ENCODE measurements around the gene TTC33.
"Not testable (repeated sequence)": the region's sequence is repeated elsewhere in the genome, so short reads cannot be mapped to it uniquely, and the experiment has no call there.

The TTC33 gene

DNA sequence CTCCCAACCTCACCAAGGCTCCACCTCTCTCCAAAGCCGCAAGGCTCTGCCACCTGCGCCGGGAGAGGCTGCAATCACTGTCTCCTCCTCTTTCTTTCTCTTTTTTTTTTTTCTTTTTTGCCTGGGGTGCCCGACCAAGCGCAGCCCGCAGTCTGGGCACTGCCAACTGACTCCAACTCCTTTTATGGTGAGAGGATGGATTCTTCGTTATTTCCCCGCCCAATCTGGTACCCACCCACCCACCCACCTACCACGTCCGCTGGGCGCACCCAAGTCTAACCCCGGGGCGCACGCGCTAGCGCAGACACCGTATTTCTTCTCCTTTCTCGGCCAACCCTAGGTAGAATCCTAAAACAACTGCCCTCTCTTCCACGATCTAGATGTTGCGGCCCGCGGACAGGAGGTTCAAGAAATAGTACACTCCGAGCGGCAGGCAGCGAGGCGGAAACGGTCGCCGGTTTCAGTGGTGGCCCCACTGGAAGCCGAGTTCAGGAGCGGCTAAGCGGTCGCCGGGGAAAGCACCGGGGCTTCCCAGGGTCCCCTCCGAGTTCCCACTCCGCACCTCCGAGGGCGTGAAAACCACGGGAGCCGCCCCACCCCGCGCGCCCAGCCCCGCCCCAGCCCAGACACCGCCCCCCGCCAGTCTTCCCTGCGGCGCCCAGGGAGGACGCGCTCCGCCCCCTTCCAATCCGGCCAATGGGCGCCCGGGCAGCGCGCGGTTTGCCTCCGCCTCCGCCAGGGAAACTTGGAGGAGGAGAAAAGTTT lies 76.4 kb downstream of the TTC33 start:
- peak; percentile 84 to 91 (median 89) for DNase-seq

DNA sequence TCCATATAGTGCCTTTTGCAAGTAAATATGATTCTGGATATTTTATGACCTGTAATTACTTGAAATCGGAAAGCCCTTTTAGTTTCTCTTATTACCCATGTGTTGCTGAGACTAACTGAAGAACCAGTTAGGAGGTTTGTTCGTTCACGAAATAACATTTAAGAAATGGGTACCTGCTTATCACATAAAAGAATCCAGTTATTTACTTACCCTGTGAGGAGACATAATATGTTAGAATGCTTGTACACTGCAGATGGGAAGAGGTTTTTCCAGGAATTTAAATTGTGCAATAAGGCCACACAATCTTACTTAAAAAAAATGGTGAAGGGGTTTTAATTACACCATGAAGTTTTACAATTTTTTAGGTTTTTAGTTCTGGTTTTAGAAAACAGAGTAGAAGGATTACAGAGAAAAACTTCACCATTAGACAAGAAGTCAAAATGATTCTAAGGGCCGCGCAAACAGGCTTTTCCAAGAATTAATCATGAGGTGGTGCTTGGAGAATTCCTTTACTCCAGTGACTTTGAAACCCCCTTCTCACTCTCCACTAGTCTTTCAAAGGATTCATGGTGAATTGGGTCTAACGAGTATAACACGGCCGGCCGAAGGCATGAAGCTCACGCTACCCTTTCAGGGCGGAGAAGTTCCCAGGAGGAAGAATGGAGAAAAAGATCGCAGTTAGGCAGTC lies 77.2 kb downstream of the TTC33 start:
- peak in 1 of 6 experiments; percentile 45 for DNase-seq

GRCh38 chr5:40678026-40678425 lies 77.7 kb downstream of the TTC33 start:
- no peak for DNase-seq

- DNase-seq, result no peak
Observed at GRCh38 chr5:40677456-40677855, 78.3 kb downstream of the TTC33 start.

DNA sequence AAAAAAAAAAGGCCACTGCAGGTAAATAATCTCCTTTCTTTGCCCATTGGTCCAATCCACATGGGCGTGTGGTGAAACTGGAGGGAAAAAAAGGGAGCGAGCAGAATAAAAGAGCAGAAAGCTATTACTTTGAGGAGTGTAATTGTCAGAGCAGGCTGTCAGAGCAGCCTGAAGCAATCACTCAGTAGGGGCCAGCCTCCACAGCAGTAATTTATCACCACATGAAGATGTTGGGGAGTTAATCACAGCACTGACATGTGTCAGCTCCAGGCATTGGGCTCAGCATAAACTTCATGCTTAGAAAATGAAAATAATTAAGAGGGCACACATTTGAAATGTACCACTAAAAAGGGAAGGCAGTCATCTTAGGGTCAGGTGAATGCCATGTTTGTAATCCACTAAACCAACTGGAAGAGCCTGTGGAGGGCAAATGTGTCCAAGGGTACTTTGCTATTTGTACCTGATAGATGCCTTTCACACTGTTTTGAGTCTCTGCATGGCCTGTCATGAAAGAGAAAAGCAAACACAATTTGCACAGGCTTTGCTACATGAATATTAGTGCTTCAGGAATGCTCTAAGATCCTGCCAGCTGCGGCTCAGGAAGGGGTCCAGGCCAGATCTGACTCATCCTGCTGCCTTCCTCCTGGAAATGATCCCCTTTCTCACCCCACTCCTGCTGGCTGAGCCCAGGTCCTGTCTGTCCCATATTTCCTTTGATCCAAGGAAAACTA lies 79.0 kb downstream of the TTC33 start:
- no peak for DNase-seq

DNA sequence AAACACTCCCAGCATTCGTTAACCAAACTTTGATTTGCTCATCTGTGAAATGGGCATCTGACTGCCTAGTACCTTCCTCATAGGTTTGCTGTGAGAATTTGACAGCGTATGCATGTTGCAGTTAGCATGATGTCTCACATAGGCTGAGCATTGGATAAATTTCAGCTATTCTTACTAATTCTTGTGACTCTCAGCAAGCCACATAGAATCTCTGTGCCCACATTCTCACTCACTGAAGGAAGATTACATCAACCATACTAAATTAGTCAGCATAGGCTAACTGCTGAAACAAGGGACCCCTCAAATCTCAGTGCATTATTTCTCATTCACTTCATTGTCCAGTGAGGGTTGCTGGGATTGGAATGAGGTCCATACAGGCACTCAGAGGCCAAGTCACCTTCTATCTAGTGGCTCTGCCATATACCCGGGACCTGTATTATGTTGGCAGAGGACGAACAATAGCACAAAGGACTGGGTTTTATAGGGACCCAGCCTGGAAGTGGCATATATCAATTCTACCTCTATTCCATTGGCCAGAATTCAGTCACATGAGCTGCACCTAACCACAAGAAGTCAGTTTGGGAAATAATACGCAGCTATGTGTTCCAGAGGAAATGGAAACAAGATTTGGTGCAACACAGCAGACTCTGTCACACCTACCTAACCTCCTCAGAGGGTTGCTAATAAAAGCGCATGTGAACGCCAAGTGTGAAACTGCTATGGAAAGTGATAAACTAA lies 80.2 kb downstream of the TTC33 start:
- DNase-seq, result peak in 3 of 6 experiments; percentile 28 to 51 (median 38)

DNA sequence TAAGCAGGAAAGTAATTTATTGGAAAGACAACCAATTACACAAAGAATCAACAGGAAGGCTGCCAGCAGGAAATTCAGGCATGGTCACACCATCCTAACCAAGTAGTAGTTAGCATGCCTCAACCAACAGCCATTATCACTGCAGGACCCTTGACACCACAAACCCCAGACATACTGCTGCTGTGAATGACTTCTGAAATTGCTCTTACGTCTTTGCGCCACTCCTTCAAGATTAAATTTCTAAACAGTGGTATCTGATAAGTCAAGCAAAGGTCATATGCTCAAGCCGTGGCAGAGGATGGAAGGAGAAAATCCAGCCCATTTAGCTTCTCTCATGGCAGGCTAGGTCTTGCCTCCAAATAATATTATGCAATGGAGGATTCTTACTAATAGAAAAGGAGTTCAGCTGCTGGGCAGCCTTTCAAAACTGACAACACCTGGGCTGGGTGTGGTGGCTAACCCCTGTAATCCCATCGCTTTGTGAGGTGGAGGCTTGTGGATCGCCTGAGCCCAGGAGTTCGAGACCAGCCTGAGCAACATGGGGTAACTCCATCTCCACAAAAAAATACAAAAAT lies 81.0 kb downstream of the TTC33 start:
- DNase-seq, result no peak

- no peak for DNase-seq
Observed at GRCh38 chr5:40672425-40672824, 83.3 kb downstream of the TTC33 start.

DNA sequence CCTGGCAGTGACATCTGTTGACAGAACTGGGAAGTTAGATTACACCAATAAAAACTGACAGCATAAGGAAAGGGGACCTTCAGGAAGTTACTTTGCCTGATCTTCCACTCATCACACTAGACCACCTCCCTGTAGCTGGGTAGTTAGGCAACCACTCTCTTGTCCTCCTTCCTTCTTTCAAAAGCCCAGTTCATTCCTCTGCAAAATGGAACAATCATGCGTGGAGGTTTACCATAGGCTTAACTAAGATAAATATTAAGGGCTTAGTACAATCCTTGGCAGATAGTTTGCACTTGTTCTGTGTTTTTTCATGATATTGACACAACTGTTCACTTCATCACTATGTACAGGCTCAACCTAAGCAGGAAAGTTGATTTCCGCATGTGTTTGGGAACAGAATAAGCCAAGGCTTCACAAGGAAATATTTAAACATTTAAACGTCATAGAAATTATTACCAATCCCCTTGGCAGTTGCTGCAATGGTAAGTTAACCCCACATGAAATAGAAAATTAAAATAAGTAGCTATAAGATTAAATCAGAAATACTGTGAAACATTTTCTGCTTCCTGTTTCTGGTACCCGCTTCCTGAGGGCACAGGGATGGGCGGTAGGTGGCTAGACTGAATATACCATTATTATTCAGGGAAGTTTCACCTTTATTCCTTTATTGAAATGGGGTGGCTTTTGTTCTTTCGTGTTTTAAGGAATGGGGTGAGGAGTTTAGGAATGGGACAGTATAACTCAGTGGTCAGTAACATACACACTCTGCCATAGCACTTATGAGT lies 86.0 kb downstream of the TTC33 start:
- DNase-seq, result no peak

GRCh38 chr5:40667161-40667663 lies 88.5 kb downstream of the TTC33 start:
- DNase-seq, result no peak

DNA sequence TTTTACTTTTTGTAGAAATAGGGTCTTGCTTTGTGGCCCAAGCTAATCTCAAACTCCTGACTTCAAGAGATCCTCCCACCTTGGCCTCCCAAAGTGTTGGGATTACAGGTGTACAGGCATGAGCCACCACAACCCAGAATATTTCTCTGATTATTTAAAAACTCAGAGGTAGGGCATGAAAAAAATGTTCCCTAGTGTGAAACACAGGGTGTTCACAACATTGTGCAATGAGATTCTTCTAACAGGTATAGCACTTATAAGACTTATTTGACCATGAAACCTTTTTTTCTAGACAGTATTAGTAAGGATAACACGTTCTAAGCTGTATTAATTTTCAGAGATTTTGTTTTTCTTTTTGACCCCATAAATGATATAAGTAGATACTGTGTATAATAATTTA lies 89.1 kb downstream of the TTC33 start:
- DNase-seq, result no peak

DNA sequence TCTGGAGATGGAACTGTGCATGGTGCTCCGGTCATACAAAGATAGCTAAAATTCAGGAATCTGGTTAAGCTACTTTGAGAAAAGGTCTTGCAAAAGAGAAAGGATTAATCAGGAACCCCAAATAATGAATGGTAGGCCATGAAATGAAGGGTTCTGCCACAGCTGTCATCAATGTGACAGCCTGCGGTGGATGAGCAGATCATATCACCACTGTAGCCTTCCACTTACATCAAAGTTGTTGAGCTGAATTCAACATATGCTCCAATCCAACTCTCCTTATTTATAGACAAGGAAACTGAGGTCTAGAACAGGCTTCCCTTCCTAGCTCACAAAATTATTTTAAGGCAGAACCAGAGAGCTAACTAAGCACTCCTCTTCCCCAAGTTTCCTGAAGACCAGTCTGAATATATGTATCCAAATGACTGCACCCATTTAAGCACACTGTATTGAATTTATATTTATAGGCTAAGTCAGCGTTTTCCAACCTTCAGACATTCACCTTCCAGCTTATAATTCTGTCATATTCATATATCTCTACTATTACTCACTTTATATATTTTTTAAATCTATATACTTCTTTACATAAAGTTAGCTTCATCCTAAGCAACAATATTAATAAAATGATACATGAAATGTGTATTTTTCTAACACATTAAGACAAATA lies 90.0 kb downstream of the TTC33 start:
- DNase-seq, result no peak

- DNase-seq, result no peak
Observed at GRCh38 chr5:40660751-40661150, 95.0 kb downstream of the TTC33 start.

GRCh38 chr5:40656766-40657165 lies 99.0 kb downstream of the TTC33 start:
- no peak for DNase-seq

- not testable (repeated sequence) for DNase-seq
Observed at GRCh38 chr5:40656091-40656490, 99.7 kb downstream of the TTC33 start.

GRCh38 chr5:40655138-40655537 lies 100.6 kb downstream of the TTC33 start:
- peak in 1 of 6 experiments; percentile 11 for DNase-seq

DNA sequence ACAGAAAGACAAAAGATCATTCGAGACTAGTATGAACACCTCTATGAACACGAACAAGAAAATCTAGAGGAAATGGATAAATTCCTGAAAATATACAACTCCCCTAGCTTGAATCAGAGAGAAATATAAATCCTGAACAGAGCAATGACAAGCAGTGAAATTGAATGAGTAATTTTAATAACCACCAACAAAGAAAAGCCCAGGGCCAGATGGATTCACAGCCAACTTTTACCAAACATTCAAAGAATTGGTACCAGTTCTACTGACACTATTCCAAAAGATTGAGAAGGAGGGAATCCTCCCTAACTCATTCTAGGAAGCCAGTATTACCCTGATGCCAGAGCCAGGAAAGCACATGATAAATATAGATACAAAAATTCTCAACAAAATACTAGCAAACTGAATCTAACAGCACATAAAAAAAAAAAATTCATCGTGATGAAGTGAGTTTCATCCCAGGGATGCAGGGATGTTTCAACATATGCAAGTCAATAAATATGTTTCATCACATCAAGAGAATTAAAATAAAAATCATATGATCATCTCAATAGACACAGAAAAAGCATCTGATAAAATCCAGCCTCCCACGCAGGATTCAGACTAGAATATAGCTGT lies 101.3 kb downstream of the TTC33 start:
- no peak for DNase-seq

- peak in 3 of 6 experiments; percentile 32 to 60 (median 37) for DNase-seq
Observed at GRCh38 chr5:40653221-40654022, 102.3 kb downstream of the TTC33 start.

DNA sequence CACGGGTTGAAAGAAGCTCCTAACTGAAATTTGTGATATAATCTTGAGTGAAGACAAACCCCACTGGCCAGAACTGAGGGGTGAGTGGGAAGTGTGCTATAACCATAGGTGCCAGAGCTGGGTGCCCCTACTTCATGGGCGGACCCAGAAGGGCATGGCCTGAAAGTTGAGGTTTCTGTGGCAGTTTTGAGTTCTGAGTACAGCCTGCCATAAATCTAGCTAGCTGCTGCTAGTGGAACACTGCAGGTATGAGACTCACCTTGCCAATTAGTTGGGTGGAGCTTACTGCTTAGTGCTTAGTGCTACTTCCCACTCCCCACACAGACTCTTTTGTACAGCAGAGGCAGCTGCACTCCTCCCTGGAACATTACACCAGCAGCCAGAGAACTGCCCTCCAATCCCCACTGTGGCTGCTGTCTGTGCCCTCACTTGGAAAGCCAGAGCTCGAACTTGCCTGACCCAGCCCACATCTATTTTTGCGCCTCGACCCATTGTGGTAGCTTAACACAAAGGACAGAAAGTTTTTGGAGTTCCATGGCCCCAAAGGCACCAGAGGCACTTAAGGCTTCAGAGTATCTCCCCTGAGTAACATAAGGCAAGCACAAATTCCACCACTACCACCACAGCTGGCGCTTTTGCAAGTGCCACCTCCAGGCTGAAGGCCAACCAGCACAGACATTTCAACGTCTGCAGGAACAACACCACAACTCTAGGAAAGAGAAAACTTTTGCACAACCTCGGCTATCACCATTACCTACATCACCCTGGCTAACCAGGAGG lies 103.1 kb downstream of the TTC33 start:
- DNase-seq, result no peak

Data from stimulated activated naive CD4-positive, alpha-beta T cell (primary cell).